HG02938 (cell line): ENCODE data around the gene SSNA1.

Experiments used
- ATAC-seq: cut with Tn5 transposase; IDR thresholded peaks from one replicate; pipeline ENCODE4 v1.9.1; 2021; ENCODE audit warnings: mild to moderate bottlenecking, moderate library complexity; ENCODE audit not compliant: unreplicated experiment

SSNA1 gene

DNA sequence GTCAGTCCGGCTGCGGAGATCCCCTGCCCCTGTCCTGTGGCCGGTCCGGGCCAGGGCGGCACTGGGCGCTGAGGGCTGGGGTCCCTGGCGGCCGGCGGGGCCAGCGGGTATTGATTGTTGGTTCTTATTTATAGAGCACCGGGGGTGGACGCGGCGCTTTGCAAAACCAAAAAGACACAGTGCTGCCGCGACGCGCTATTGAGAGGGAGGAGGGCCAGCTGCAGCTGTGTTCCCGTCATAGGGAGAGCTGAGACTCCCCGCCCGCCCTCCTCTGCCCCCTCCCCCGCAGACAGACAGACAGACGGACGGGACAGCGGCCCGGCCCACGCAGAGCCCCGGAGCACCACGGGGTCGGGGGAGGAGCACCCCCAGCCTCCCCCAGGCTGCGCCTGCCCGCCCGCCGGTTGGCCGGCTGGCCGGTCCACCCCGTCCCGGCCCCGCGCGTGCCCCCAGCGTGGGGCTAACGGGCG lies 21.2 kb upstream of the SSNA1 start:
- no peak for ATAC-seq

DNA sequence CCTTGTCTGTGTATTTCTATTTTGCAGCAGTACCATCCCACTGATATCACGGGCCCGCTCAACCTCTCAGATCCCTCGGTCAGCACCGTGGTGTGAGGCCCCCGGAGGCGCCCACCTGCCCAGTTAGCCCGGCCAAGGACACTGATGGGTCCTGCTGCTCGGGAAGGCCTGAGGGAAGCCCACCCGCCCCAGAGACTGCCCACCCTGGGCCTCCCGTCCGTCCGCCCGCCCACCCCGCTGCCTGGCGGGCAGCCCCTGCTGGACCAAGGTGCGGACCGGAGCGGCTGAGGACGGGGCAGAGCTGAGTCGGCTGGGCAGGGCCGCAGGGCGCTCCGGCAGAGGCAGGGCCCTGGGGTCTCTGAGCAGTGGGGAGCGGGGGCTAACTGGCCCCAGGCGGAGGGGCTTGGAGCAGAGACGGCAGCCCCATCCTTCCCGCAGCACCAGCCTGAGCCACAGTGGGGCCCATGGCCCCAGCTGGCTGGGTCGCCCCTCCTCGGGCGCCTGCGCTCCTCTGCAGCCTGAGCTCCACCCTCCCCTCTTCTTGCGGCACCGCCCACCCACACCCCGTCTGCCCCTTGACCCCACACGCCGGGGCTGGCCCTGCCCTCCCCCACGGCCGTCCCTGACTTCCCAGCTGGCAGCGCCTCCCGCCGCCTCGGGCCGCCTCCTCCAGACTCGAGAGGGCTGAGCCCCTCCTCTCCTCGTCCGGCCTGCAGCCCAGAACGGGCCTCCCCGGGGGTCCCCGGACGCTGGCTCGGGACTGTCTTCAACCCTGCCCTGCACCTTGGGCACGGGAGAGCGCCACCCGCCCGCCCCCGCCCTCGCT lies 20.5 kb upstream of the SSNA1 start:
- ATAC-seq, result no peak

DNA sequence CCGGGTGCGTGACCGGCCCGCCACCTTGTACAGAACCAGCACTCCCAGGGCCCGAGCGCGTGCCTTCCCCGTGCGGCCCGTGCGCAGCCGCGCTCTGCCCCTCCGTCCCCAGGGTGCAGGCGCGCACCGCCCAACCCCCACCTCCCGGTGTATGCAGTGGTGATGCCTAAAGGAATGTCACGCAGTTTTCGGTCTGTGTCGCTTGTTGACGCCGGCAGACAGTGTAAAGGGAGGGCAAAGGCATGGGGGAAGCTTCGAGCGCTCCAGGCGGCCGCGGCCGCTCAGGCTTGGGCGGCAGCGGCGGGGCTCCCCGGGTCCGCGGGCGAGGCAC lies 19.9 kb upstream of the SSNA1 start:
- no peak for ATAC-seq

DNA sequence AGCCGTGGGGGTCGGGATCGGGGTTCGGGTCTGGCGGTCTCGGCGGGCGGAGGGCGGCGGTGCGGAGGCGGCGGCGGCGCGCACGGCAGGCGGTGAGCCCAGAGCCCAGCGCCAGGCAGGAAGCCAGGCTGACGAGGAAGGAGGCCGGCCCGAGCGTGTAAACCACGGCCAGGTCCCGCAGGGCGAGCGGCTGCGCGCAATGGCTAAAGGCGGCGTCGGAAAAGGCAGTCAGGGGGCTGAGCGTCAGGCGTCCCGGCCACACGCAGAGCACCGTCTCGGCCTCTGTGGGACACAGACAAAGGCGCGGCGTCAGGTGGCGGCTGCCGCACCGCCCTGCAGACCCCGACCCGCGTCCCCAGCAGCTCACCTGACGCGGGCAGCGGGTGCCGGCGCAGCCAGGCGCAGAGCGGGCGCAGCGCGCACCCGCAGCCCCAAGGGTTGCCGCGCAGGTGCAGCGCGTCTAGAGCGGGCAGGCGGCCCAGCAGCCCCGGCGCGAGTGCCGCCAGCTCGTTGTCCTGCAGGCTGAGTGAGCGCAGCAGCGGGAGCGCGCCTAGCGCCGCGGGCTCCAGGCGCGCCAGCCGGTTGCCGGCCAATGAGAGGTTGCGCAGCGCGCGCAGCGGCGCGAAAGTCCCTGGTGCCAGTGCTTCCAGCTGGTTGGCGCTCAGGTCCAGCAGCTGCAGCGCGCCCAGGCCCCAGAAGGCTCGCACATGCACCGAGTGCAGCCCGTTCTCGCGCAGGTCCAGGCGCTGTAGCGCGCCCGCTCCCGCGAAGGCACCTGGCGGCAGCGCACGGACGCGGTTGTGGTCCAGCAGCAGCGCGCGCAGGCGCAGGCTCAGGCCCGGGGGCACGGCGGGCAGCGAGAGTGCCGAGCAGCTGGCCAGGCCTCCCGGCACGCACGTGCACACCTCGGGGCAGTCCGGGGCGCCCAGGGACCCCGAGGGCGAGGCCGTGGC lies 19.3 kb upstream of the SSNA1 start:
- no peak for ATAC-seq

DNA sequence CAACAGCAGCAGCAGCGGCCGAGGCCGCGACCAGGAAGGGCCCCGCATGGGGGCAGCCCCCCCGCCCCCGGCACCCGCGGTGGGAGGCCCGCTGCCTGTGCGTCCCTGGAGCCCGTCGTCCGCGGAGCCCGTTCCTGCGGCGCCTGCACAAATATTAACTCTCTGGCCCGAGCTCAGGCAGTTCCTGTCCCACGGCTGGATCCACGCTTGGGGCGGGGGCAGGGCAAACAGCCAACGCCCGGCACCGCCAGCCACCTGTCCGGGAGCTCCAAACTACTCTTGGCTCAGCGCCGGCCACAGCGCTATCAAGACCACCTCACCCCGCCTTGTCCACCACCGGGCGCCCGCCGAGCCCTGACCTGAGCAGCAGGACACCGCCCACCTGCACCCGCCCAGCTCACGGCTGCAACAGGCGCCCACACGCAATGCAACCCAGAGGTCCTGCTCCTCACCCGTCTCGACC lies 18.5 kb upstream of the SSNA1 start, which contains the start of gene LRRC26:
Gene LRRC26, minus strand, starts transcription at position 156 of the 463 bp plus-strand sequence. Its CDS starts 108 bp downstream, at position 48.
- no peak for ATAC-seq

DNA sequence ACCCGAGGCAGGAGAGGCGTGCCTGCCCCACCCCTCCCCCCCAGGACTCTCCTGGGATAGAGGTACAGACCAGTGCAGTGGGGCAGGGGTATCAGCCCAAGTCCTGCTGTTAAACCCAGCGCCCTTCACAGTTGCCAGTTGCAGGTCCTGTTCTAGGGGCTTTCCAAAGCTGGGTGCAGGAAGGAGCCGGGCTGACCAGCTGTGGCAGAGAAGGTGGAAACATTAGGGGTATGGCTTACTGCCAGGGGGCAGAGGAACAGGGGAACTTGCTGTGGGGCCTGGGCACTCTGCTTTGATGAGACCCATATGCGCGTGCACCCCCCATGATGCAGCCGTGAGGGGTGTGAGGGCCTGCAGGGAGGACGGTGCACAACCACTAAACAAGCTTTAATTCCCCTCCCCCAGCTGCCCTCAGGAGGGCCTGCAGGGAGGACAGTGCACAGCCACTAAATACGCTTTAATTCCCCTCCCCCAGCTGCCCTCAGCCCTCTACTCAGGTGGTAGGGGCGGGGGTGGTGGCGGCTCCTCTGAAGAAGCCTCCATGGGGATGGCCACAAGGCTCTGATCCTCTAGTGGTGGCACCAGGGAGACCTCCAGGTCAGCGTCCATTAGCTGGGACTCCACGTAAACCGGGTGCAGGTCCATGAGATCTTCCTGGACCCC lies 17.9 kb upstream of the SSNA1 start:
- no peak for ATAC-seq

DNA sequence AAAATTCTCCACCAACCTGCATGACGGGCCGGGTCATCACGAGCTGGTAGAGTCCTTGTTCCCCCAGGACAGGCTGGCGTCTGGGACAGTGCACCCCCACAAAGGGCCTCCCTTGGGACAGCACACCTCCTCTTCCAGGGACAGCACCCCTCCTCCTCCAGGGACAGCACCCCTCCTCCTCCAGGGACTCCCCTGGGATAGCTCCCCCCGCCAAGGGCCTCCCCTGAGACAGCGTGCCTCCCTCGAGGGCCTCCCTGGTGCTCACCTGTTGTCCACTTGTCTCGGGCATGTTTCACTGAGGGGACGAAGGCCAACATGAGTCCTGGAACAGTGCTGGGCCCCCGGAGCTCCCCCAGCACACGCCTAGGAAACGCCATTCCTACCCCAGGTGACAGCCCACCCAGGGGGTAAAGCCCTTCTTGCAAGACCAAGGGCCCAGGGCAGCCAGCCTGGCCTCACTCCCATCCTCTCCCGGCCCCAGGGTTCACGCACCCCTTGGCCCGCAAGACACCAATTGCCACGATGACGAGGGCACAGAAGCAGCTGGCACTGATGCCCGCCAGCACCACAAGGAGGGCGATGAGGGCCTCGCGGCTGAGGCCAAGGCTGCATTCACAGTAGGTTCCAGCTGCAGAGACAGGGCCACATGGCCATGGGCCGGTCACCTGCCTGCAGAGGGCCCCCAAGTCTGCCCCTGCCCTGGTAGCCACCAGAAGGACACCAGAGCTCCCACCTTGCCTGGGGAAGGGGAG lies 17.2 kb upstream of the SSNA1 start:
- ATAC-seq, result no peak

DNA sequence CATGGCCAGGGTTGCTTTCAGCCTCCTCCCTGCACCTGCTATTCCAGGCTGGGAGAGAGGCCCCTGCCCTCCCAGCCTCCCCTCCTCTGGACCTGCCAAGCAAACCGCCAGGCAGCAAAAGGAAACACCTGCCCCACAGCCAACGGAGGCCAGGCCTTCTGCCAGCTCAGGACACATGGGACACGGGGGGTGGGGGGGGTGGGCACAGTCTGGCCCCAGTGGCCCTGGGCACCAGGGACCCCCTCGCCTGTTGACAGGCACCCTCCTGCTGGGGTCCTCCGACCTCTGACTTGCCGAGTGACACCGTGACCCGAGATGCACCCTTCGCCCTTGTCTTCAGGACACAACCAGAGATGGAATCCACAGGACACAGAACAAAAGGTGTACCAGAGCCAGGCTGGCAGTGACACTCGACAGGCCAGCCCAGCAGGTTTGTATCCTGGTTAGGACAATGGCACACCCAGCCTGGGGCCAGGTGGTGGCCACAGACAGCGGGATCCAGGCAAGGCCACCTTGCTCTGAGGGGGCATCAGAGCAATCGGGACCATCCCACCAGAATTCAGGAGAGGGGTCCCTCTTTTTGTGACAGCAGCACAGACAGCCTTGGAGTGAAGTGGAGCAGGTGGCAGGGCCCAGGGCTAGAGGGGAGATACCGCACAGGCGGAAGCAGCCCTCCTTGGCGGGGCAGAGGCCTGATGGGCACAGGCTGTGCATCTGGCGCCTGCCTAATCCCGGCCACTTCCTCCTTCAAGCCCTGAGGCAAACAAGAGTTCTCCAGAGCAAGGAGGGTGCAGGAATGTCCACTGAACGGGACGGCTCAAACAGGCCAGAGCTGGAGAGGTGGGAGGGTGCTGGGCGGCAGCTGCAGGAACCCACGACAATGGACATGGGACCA lies 15.3 kb upstream of the SSNA1 start:
- ATAC-seq, result no peak

DNA sequence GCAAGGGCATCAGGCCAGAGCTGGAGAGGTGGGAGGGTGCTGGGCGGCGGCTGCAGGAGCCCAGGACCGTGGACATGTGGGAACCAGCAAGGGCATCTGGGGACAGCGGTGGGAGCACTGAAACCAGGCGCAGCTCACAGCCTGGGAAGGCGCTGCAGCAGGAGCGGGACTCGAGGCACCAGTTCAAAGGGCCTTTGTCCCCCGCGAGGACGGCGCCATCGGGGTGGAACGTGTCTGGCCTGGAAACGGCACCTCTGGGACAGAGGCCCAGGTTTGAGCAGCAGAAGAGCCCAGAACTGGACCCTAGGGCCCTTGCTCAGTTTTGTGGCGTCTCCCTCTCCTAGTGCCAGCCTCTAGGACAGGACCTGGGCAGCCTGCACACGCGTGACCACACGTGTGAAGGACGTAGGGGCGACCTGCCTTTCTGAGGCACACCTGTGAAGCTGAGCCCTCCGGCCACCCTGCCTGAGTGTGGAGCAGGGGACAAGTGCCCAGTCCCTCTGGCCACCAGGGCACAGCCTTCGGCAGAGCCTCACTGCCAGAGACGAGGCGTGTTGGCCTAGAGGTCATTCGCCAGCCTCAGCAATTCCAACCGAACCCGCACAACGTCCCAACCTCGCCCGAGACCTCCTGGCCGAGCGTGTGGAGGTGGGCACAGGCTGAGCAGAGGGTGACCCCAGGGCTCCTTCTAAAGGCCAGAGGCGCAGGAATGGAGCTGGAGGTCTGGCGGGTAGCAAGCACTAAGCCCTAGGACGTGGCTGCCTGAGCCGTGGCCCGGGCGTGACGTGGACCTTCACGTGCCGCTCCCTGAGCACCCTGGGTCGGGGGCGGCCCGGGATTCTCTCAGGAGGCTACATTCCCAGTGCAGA lies 14.4 kb upstream of the SSNA1 start:
- no peak for ATAC-seq

DNA sequence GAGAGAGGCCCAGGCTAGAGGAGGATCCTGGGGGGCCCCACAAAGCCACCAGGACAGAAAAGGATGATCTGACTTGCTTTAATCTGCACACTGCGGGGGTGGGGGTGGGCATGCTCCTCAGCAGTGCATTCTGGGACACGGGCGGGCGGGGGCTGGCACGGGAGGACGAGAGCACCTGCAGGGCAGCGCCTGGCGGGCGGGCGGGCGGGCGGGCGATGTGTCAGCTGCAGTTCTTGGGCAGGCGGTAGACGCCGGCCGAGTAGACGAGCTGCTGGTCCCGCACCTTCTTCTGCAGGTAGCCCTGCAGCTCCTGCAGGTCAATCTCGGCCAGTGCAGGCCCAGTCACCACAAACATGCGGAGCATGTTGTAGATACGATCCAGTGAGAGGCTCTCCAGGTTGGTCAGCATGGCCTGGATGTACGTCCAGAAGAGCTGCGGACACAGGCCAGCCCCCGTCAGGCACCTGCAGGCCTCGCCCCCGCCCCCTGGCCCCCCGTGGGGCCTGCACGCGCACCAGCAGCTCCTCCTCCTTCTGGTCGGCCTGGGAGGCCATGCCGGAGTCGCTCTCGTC lies 13.7 kb upstream of the SSNA1 start:
- ATAC-seq, result no peak

DNA sequence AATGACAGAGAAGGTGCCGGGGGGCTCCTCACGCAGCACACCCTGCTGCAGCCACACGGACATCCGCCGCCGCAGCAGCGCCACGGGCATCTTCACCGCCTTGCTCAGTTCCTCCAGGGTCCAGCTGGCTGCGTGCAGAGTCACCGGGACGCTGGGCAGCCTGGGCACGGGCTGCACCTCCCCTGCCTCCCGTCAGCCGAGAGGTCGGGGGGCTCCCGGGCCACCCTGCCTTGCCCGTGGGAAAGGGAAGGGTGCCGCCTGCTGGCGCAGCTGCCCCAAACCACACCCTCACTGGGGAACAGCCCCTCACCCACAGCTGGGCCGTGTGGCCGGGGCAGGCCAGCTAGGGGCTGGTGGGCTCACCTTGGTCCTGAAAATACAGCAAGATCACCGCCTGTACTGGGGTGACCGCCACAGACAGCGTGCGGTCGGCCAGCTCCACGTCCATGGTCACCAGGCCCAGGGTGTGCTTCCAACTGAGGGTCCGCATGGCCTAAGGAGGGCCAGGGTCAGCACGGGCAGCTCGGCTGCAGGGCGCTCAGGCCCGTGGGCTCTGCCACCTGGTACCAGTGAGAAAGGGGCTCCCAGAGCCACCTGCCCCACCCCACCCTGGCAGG lies 13.0 kb upstream of the SSNA1 start:
- no peak for ATAC-seq

DNA sequence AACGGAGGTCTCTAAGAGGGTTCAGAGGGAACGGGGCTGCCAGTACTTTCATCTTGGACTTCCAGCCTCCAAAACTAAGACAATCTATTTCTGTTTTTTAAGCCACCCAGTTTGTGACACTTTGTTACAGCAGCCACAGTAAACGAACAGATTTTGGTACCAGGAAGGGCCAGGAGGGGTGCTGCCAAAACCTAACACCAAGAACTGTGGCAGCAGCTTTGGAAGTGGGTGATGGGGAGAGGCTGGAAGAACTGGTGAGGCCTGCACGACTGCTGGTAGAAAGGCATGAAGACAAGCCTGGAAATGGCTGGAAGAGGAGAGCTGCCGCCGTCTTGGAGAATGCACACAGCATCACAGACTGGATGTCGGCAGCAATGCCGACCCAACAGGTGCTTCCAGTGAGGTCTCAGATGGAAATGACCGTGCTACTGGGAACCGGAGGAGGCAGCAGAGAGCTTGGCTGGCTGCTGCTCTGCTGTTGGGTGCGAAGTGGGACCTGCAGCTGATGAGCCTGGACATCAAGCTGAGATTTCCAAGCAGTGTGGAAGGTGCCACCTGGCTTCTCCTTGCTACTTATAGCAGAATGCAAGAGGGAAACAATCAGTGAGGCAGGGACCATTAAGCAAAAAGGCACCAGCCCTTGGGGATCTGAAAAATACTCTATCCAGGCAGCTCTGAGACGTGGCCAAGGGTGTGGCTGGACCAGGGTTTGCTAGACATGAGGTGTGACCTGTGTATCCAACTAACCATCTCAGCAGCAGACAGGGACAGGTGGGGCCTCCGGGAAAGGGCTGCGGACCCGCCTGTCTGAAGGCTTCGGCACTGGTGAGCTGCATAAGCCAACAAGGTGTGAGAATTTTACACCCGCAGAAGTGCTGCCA lies 11.9 kb upstream of the SSNA1 start:
- ATAC-seq, result no peak

DNA sequence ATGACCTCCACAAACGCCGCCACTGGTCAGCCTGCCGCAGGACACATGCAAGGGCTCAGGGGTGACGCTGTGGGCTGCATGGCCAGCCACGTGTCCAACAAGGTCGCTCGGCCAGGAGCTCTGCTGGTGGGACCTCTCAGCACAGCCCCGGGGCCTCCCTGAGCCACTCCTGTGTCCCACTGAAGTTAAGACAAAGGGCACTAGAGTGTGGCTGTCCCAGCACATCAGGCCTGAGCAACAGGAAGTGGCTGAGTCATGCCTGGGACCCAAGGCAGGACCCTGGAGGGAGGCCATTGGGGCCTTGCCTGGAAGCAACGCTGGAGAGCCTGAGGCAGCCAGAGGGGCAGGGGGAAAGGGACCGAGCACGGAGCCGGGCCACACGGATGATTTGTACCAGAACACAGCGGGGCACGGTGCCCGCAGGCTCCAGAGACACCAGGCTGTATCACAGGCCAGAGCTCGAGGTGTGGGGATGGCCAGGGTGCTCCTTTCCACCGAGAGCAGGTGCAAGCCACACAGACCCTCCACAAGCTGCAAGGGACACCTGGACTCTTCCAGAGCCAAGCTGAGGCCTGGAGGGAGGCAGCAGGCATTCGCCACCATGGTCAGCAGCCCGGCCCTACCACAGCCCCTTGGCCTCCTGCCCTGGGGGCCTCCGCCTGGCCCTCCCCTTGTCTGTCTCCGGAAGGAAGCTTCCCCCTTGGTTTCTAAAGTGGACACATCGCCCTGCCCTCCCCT lies 10.1 kb upstream of the SSNA1 start:
- ATAC-seq, result no peak

DNA sequence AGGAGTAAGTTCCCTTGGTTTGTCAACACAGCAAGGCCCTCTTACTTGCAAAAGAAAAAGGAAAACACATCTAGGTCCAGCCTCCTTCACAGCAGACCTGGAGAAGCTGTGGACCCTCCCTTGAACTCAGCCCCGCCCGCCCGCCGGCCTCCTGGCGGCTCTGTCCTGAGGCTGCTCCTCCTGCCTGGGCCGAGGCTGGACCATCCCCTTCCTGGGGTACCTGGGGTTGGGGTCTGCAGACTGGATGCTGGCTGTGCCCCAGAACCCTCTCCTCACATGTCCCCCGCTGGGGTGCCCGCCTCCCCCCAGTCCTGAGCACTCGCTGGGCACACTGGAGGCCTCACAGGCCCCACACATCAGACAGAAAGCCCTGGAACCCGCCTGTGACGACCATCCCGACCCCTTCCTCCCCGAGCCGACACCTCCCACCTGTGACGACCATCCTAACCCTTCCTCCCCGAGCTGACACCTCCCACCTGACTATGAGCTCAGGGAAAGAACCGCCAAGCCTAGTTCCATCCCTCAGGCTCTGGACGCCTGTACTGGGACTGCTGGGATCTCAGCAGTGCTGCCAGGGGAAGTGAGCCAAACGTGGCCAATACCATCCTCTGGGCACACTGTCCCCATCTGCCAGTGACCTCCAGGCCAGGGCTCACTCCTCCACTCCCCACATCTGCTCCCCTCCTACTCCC lies 9.4 kb upstream of the SSNA1 start:
- ATAC-seq, result no peak

DNA sequence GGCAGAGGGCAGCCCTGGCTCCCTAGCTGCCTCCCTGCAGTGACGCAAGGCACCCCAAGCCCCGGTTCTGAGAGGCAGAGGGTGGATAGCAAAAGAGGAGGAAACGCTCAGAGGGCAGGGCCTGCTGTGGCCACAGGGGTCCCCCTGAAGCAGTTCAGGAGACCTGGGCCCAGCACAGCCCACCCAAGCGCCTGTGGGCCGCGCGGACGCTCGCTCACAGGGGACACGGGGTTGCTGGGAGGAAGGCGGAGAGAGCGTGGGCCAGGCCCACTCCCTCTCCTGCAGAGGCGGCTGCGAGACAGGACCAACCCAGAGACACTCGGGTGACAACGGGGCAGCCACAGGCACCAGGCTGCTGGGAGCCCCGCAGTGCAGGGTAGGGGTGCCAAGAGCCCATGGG lies 8.7 kb upstream of the SSNA1 start:
- ATAC-seq, result no peak
